ENCODE data around the gene CCDC158. TPM values are rescaled to one million over a fixed set of nuclear protein-coding genes. Genes with fewer than 3 reads are reported as not detected.

CCDC158 gene
- total and polyA plus RNA-seq, 2 experiments from 2014 or later: 0.21 to 0.27 TPM

DNA sequence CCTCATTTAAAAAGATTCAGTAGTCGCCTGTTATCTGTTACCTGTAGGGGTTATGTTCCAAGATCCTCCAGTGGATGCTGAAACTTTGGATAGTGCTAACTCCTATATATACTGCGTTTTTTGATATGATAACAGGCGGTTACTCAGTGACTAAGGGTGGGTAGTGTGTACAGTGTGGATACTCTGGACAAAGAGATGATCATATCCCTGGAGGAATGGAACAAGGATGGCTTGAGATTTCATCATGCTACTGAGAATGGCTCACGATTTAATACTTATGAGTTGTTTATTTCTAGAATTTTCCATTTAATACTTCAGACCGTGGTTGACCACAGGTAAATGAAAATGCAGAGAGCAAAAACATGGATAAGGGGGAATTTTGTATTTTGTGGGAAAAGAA, 147.9 kb downstream of the CCDC158 start (continued):
- no peak for TF ChIP-seq JUNB (IDR thresholded peaks at IDR 0.05; ENCODE audit: unreplicated experiment)
- no peak for TF ChIP-seq POLR2AphosphoS5 (IDR thresholded peaks at IDR 0.05; ENCODE audit: low read depth)
- TF ChIP-seq ZNF114 (CRISPR knock-in tag; IDR thresholded peaks at IDR 0.05): no peak
- no peak for TF ChIP-seq EZH2 (IDR thresholded peaks at IDR 0.05; ENCODE audit: low read depth, unreplicated experiment)

DNA sequence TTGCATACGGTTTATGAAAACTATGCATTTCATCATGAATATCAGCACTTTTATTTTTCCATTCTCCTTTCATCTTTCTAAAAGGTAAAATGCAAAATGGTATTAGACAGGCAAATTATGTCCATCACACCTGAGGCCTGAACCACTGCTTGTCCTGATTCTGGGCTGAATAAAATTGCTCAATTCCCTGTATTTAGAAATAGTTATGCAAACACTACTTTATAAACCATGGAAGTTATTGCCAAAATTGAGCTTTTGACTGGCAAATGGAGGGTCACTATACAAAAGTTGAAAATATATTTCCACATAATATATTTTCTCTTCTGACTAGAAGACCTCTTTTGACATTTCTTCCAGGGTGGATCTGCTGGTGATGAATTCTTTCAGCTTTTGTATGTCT, 148.4 kb downstream of the CCDC158 start:
- no peaks in the 10 kb centered on the region for H4K20me1 ChIP-seq (replicated peaks; ENCODE audit: insufficient read depth)
- no peak for DNase-seq (ENCODE audit: low spot score)
- ATAC-seq: no peak
- H2AFZ ChIP-seq: no peak overlapping the region
- TF ChIP-seq EZH2 (IDR thresholded peaks at IDR 0.05; ENCODE audit: low read depth, unreplicated experiment) (no peak), ZNF114 (CRISPR knock-in tag; IDR thresholded peaks at IDR 0.05) (no peak), ZNF331 (CRISPR knock-in tag; IDR thresholded peaks at IDR 0.05; ENCODE audit: low read depth) (no peak)
- TF ChIP-seq, protein P1, sequence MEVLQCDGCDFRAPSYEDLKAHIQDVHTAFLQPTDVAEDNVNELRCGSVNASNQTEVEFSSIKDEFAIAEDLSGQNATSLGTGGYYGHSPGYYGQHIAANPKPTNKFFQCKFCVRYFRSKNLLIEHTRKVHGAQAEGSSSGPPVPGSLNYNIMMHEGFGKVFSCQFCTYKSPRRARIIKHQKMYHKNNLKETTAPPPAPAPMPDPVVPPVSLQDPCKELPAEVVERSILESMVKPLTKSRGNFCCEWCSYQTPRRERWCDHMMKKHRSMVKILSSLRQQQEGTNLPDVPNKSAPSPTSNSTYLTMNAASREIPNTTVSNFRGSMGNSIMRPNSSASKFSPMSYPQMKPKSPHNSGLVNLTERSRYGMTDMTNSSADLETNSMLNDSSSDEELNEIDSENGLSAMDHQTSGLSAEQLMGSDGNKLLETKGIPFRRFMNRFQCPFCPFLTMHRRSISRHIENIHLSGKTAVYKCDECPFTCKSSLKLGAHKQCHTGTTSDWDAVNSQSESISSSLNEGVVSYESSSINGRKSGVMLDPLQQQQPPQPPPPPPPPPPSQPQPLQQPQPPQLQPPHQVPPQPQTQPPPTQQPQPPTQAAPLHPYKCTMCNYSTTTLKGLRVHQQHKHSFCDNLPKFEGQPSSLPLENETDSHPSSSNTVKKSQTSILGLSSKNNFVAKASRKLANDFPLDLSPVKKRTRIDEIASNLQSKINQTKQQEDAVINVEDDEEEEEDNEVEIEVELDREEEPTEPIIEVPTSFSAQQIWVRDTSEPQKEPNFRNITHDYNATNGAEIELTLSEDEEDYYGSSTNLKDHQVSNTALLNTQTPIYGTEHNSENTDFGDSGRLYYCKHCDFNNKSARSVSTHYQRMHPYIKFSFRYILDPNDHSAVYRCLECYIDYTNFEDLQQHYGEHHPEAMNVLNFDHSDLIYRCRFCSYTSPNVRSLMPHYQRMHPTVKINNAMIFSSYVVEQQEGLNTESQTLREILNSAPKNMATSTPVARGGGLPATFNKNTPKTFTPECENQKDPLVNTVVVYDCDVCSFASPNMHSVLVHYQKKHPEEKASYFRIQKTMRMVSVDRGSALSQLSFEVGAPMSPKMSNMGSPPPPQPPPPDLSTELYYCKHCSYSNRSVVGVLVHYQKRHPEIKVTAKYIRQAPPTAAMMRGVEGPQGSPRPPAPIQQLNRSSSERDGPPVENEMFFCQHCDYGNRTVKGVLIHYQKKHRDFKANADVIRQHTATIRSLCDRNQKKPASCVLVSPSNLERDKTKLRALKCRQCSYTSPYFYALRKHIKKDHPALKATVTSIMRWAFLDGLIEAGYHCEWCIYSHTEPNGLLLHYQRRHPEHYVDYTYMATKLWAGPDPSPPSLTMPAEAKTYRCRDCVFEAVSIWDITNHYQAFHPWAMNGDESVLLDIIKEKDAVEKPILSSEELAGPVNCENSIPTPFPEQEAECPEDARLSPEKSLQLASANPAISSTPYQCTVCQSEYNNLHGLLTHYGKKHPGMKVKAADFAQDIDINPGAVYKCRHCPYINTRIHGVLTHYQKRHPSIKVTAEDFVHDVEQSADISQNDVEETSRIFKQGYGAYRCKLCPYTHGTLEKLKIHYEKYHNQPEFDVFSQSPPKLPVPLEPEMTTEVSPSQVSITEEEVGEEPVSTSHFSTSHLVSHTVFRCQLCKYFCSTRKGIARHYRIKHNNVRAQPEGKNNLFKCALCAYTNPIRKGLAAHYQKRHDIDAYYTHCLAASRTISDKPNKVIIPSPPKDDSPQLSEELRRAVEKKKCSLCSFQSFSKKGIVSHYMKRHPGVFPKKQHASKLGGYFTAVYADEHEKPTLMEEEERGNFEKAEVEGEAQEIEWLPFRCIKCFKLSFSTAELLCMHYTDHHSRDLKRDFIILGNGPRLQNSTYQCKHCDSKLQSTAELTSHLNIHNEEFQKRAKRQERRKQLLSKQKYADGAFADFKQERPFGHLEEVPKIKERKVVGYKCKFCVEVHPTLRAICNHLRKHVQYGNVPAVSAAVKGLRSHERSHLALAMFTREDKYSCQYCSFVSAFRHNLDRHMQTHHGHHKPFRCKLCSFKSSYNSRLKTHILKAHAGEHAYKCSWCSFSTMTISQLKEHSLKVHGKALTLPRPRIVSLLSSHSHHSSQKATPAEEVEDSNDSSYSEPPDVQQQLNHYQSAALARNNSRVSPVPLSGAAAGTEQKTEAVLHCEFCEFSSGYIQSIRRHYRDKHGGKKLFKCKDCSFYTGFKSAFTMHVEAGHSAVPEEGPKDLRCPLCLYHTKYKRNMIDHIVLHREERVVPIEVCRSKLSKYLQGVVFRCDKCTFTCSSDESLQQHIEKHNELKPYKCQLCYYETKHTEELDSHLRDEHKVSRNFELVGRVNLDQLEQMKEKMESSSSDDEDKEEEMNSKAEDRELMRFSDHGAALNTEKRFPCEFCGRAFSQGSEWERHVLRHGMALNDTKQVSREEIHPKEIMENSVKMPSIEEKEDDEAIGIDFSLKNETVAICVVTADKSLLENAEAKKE (CRISPR knock-in tag; IDR thresholded peaks at IDR 0.05): no peak
- H3K9me2 ChIP-seq (ENCODE audit: insufficient read depth): 0 out of 2 replicates have a peak, but pooled peaks cover under 1% of the 10 kb centered on the region
- H3F3A ChIP-seq (replicated peaks; ENCODE audit: low read depth): no peaks in the 10 kb centered on the region
- no peaks in the 10 kb centered on the region for H3K27me3 ChIP-seq (ENCODE audit: insufficient read depth)
- no peaks in the 10 kb centered on the region for H3K4me1 ChIP-seq (ENCODE audit: insufficient read depth)
- Mint-ChIP-seq H3K36me3 (ENCODE audit: low read depth) (no peaks in the 10 kb centered on the region), H3K27me3 (ENCODE audit: insufficient read depth, low read depth, poor library complexity) (peaks cover 6% of the 10 kb centered on the region), H3K4me1 (no peaks in the 10 kb centered on the region), H3K4me3 (no peak overlapping the region), H3K9me3 (no peaks in the 10 kb centered on the region), H3K27ac (no peak overlapping the region)
- H3K36me3 ChIP-seq (ENCODE audit: insufficient read depth): no peaks in the 10 kb centered on the region
- no peak overlapping the region for H3K4me3 ChIP-seq
- H3K27ac ChIP-seq (ENCODE audit: low read depth): no peak overlapping the region
- H3K4me2 ChIP-seq: no peak overlapping the region
- H3K79me2 ChIP-seq (replicated peaks; ENCODE audit: insufficient read depth): no peaks in the 10 kb centered on the region
